ENCODE results near the gene MEGF9.
A peak's percentile ranks its signal among the peaks of the same experiment; 100 is the strongest.
"Not testable (repeated sequence)": the region's sequence is repeated elsewhere in the genome, so short reads cannot be mapped to it uniquely, and the experiment has no call there.

The MEGF9 gene

GRCh38 chr9:120637919-120638318 lies 76.4 kb downstream of the MEGF9 start:
- no peak overlapping the region for H3K4me3 ChIP-seq (ENCODE audit: low read depth, low read length)
- no peak for DNase-seq (ENCODE audit: low read depth, low spot score)
- TF ChIP-seq, protein P1, sequence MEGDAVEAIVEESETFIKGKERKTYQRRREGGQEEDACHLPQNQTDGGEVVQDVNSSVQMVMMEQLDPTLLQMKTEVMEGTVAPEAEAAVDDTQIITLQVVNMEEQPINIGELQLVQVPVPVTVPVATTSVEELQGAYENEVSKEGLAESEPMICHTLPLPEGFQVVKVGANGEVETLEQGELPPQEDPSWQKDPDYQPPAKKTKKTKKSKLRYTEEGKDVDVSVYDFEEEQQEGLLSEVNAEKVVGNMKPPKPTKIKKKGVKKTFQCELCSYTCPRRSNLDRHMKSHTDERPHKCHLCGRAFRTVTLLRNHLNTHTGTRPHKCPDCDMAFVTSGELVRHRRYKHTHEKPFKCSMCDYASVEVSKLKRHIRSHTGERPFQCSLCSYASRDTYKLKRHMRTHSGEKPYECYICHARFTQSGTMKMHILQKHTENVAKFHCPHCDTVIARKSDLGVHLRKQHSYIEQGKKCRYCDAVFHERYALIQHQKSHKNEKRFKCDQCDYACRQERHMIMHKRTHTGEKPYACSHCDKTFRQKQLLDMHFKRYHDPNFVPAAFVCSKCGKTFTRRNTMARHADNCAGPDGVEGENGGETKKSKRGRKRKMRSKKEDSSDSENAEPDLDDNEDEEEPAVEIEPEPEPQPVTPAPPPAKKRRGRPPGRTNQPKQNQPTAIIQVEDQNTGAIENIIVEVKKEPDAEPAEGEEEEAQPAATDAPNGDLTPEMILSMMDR (IDR thresholded peaks at IDR 0.05; ENCODE audit: low read depth, low read length) = no peak
- in situ Hi-C loops (cut with HindIII; ENCODE audit: low sequenced_read_pairs) = no loop called here

DNA sequence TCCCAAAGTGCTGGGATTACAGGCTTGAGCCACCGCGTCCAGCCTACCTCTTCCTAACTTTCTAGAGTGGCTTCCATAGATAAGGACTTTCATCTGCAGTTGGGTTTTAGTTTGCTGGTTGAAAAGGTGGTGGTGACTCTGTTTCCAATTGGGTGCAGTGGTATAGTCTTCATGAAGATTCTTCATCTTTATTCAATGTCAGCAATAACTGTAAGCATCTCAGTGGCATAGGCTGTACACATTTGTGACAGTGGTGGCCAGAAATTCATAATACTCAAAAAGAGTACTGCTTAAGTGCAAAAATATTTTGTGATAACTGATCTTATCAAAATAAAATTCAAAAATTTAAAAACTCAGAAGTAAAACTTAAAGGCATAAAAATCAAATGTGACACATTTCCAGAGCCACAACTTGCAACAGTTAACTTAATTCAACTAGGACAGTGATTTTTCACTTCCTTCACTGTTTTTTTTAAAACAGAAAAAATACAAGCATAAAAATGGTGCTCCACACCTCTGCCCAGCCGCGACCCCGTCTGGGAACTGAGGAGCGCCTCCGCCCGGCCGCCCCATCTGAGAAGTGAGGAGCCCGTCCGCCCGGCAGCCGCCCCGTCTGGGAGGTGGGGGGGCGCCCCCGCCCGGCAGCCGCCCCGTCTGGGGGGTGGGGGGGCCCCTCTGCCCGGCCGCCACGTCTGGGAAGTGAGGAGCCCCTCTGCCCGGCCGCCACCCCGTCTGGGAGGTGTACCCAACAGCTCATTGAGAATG lies 77.9 kb downstream of the MEGF9 start:
- TF ChIP-seq, protein P1 (IDR thresholded peaks at IDR 0.05; ENCODE audit: low read depth, low read length) = no peak
- no peak overlapping the region for H3K4me3 ChIP-seq (ENCODE audit: low read depth, low read length)
- in situ Hi-C loops (cut with HindIII; ENCODE audit: low sequenced_read_pairs) = no loop called here
- no peak for DNase-seq (ENCODE audit: low read depth, low spot score)

- in situ Hi-C loops (cut with HindIII; ENCODE audit: low sequenced_read_pairs) = no loop called here
- no peak overlapping the region for H3K4me3 ChIP-seq (ENCODE audit: low read depth, low read length)
- DNase-seq (ENCODE audit: low read depth, low spot score) = no peak
- TF ChIP-seq, protein P1 (IDR thresholded peaks at IDR 0.05; ENCODE audit: low read depth, low read length) = no peak
Observed at GRCh38 chr9:120635011-120635410, 79.3 kb downstream of the MEGF9 start.

- TF ChIP-seq, protein P1 (IDR thresholded peaks at IDR 0.05; ENCODE audit: low read depth, low read length) = no peak
- in situ Hi-C loops (cut with HindIII; ENCODE audit: low sequenced_read_pairs) = no loop called here
Observed at GRCh38 chr9:120630333-120630732, 83.9 kb downstream of the MEGF9 start.

GRCh38 chr9:120628925-120629497 lies 85.3 kb downstream of the MEGF9 start:
- H3K4me3 ChIP-seq (ENCODE audit: low read depth, low read length); in situ Hi-C loops (cut with HindIII; ENCODE audit: low sequenced_read_pairs): not testable (repeated sequence)
- DNase-seq (ENCODE audit: low read depth, low spot score) = peak; percentile 29

More at GRCh38 chr9:120630333-120630732, 83.9 kb downstream of the MEGF9 start:
- H3K4me3 ChIP-seq (ENCODE audit: low read depth, low read length) = no peak overlapping the region
- no peak for DNase-seq (ENCODE audit: low read depth, low spot score)

GRCh38 chr9:120628207-120628924 lies 85.9 kb downstream of the MEGF9 start:
- TF ChIP-seq, protein P1 (IDR thresholded peaks at IDR 0.05; ENCODE audit: low read depth, low read length) = no peak
- DNase-seq (ENCODE audit: low read depth, low spot score) = no peak
- H3K4me3 ChIP-seq (ENCODE audit: low read depth, low read length) = no peak overlapping the region
- in situ Hi-C loops (cut with HindIII; ENCODE audit: low sequenced_read_pairs) = no loop called here

GRCh38 chr9:120627073-120627472 lies 87.2 kb downstream of the MEGF9 start:
- in situ Hi-C loops (cut with HindIII; ENCODE audit: low sequenced_read_pairs) = no loop called here
- H3K4me3 ChIP-seq (ENCODE audit: low read depth, low read length) = no peak overlapping the region
- TF ChIP-seq, protein P1 (IDR thresholded peaks at IDR 0.05; ENCODE audit: low read depth, low read length) = no peak
- DNase-seq (ENCODE audit: low read depth, low spot score) = no peak
